ENCODE data around the gene ARMH2.

The ARMH2 gene

DNA sequence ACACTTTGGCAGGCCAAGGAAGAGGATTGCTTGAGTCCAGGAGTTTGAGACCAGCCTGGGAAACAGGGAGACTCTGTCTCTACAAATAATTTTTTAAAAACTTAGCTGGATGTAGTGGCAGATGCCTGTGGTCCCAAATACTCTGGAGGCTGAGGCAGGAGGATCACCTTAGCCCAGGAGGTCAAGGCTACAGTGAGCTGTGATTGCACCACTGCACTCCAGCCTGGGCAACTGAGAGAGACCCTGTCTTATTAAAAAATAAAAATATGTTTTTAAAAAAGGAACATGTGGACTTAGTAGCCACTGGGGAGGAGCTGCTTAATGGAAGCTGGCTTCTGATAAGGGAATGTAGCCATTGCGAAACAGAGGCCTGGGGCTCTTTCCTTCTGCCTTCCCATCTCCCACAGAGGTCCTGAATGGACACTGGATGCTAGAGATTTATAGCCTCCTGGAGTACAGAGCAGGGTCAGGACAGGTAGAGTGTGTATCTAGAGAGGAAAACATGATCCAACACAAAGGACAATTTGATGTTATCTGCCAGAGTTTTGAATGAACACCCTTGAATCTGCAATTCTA lies 45.7 kb downstream of the ARMH2 start:
- TF ChIP-seq FOXP2 (optimal IDR thresholded peaks at IDR 0.05; ENCODE audit: borderline replicate concordance, extremely low read depth, extremely low read length, insufficient read depth) (no peak), SIN3A (IDR thresholded peaks at IDR 0.05; ENCODE audit: borderline replicate concordance, insufficient read depth, low read length) (no peak), POLR2AphosphoS5 (IDR thresholded peaks at IDR 0.05; ENCODE audit: low read depth, low read length) (no peak), TAF1 (IDR thresholded peaks at IDR 0.05; ENCODE audit: borderline replicate concordance, insufficient read depth, low read length) (no peak)
- TF ChIP-seq, protein P1, sequence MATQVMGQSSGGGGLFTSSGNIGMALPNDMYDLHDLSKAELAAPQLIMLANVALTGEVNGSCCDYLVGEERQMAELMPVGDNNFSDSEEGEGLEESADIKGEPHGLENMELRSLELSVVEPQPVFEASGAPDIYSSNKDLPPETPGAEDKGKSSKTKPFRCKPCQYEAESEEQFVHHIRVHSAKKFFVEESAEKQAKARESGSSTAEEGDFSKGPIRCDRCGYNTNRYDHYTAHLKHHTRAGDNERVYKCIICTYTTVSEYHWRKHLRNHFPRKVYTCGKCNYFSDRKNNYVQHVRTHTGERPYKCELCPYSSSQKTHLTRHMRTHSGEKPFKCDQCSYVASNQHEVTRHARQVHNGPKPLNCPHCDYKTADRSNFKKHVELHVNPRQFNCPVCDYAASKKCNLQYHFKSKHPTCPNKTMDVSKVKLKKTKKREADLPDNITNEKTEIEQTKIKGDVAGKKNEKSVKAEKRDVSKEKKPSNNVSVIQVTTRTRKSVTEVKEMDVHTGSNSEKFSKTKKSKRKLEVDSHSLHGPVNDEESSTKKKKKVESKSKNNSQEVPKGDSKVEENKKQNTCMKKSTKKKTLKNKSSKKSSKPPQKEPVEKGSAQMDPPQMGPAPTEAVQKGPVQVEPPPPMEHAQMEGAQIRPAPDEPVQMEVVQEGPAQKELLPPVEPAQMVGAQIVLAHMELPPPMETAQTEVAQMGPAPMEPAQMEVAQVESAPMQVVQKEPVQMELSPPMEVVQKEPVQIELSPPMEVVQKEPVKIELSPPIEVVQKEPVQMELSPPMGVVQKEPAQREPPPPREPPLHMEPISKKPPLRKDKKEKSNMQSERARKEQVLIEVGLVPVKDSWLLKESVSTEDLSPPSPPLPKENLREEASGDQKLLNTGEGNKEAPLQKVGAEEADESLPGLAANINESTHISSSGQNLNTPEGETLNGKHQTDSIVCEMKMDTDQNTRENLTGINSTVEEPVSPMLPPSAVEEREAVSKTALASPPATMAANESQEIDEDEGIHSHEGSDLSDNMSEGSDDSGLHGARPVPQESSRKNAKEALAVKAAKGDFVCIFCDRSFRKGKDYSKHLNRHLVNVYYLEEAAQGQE (IDR thresholded peaks at IDR 0.05; ENCODE audit: insufficient read depth in 1 of 2, low read depth in 2 of 2, low read length in 2 of 2): no peak

DNA sequence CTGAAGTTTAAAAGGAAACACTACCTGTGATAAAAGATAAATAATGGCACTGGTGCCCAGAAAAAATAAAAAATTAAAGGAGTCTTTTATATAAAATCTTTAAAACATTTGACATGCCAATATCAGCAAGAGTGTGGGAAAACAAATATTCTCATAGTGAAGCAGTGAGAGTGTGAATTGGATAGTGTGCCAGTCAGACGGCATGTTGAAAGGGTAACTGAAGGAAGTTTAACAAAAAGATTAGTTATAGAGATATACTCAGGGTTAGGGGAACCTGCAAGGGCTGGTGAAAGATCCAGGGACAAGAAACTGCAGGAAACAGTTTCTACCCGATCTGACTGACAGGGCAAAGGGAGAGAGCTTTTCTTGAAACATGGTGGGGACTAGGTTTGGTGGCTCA lies 46.2 kb downstream of the ARMH2 start:
- TF ChIP-seq TAF1 (IDR thresholded peaks at IDR 0.05; ENCODE audit: borderline replicate concordance, insufficient read depth, low read length) (no peak), FOXP2 (optimal IDR thresholded peaks at IDR 0.05; ENCODE audit: borderline replicate concordance, extremely low read depth, extremely low read length, insufficient read depth) (no peak), SIN3A (IDR thresholded peaks at IDR 0.05; ENCODE audit: borderline replicate concordance, insufficient read depth, low read length) (no peak), POLR2AphosphoS5 (IDR thresholded peaks at IDR 0.05; ENCODE audit: low read depth, low read length) (no peak)
- TF ChIP-seq, protein P1 (IDR thresholded peaks at IDR 0.05; ENCODE audit: insufficient read depth in 1 of 2, low read depth in 2 of 2, low read length in 2 of 2): no peak

DNA sequence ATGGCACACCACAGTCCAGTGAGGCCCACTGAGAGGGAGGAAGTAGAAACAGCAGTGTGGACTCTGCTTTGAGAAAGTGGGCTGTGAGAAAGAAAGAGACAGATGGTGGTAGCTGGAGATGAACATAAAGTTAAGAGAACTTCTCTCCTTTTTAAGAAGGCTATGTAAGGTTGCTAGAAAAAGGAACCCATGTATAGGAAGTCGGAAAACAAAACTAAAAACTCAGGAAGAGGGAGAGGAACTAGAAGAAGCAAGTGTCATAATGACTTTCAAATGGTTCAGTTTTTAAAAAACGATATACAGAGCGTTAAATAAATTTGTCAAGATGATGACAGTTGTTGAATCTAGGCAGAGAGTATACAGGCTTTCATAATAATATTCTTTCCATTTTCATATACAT lies 49.4 kb downstream of the ARMH2 start:
- TF ChIP-seq TAF1 (IDR thresholded peaks at IDR 0.05; ENCODE audit: borderline replicate concordance, insufficient read depth, low read length) (no peak), POLR2AphosphoS5 (IDR thresholded peaks at IDR 0.05; ENCODE audit: low read depth, low read length) (no peak), FOXP2 (optimal IDR thresholded peaks at IDR 0.05; ENCODE audit: borderline replicate concordance, extremely low read depth, extremely low read length, insufficient read depth) (no peak), SIN3A (IDR thresholded peaks at IDR 0.05; ENCODE audit: borderline replicate concordance, insufficient read depth, low read length) (no peak)
- TF ChIP-seq, protein P1 (IDR thresholded peaks at IDR 0.05; ENCODE audit: insufficient read depth in 1 of 2, low read depth in 2 of 2, low read length in 2 of 2): no peak

Data from PFSK-1 (cell line).